ENCODE data around the gene BUD13. TPM values are rescaled to one million over a fixed set of nuclear protein-coding genes. Genes with fewer than 3 reads are reported as not detected.
"Not testable (repeated sequence)": the region's sequence is repeated elsewhere in the genome, so short reads cannot be mapped to it uniquely, and the experiment has no call there.

BUD13 gene
- total and polyA plus RNA-seq, 3 experiments from 2014 or later: 15.0 to 32.3 (median 31.4) TPM

- ChIA-PET POLR2A (no interaction called here), CTCF (interaction anchor here (1.3 kb wide), 1 partner anchor 24 kb away, joined by 3 read pairs; no protein-coding TSS in a partner anchor)
- H3K27ac ChIP-seq (ENCODE audit: low read depth, low read length): no peak overlapping the region
- H3K27ac Mint-ChIP-seq: no peak overlapping the region
- H3K9me3 Mint-ChIP-seq: no peaks in the 10 kb centered on the region
- no peak overlapping the region for H3K4me3 ChIP-seq (ENCODE audit: low read length)
- no peak for DNase-seq
- no peaks in the 10 kb centered on the region for H3K27me3 ChIP-seq (ENCODE audit: insufficient read depth, low read length, poor library complexity, severe bottlenecking)
- H3K4me3 Mint-ChIP-seq: no peak overlapping the region
- H3K9me3 ChIP-seq (ENCODE audit: low read length): no peaks in the 10 kb centered on the region
- no peaks in the 10 kb centered on the region for H3K4me1 Mint-ChIP-seq
- H3K36me3 Mint-ChIP-seq: no peaks in the 10 kb centered on the region
- H3K4me1 ChIP-seq (ENCODE audit: insufficient read depth, low read length): no peaks in the 10 kb centered on the region
- H3K36me3 ChIP-seq (ENCODE audit: insufficient read depth, low read length): no peaks in the 10 kb centered on the region
- peaks cover 1 to 8% of the 10 kb centered on the region in 2 donors for H3K27me3 Mint-ChIP-seq
These were observed 39.3 kb upstream of the BUD13 start for GRCh38 chr11:116812109-116812508.

- POLR2A ChIA-PET: interaction anchor here (0.6 kb wide), 1 partner anchor 115 kb away, joined by 13 read pairs; no protein-coding TSS in a partner anchor
- H3K27ac ChIP-seq (ENCODE audit: low read depth, low read length): no peak overlapping the region
- no peaks in the 10 kb centered on the region for H3K9me3 Mint-ChIP-seq
- no peaks in the 10 kb centered on the region for H3K36me3 ChIP-seq (ENCODE audit: insufficient read depth, low read length)
- H3K4me3 Mint-ChIP-seq: no peak overlapping the region
- no peaks in the 10 kb centered on the region for H3K4me1 ChIP-seq (ENCODE audit: insufficient read depth, low read length)
- CTCF ChIA-PET: interaction anchor here (0.7 to 1.8 kb wide), 2 partner anchors 20 to 25 kb away, joined by 4 read pairs; partner anchors contain the start of gene APOA5
- peaks cover 1 to 11% of the 10 kb centered on the region in 2 donors for H3K27me3 Mint-ChIP-seq
- H3K9me3 ChIP-seq (ENCODE audit: low read length): no peaks in the 10 kb centered on the region
- H3K4me3 ChIP-seq (ENCODE audit: low read length): no peak overlapping the region
- no peak overlapping the region for H3K27ac Mint-ChIP-seq
- H3K27me3 ChIP-seq (ENCODE audit: insufficient read depth, low read length, poor library complexity, severe bottlenecking): no peaks in the 10 kb centered on the region
- DNase-seq: no peak
- no peaks in the 10 kb centered on the region for H3K4me1 Mint-ChIP-seq
- no peaks in the 10 kb centered on the region for H3K36me3 Mint-ChIP-seq
These were observed 38.4 kb upstream of the BUD13 start for GRCh38 chr11:116811194-116811593.

GRCh38 chr11:116808262-116809175 is 35.7 kb upstream of the BUD13 start:
- DNase-seq: no peak
- Histone ChIP-seq H3K4me1 (ENCODE audit: insufficient read depth, low read length) (no peaks in the 10 kb centered on the region), H3K36me3 (ENCODE audit: insufficient read depth, low read length) (no peaks in the 10 kb centered on the region), H3K27me3 (ENCODE audit: insufficient read depth, low read length, poor library complexity, severe bottlenecking) (no peaks in the 10 kb centered on the region), H3K4me3 (ENCODE audit: low read length) (no peak overlapping the region), H3K27ac (ENCODE audit: low read depth, low read length) (no peak overlapping the region), H3K9me3 (ENCODE audit: low read length) (no peaks in the 10 kb centered on the region)
- Mint-ChIP-seq H3K27me3 (peaks cover 1 to 14% of the 10 kb centered on the region in 2 donors), H3K27ac (peak overlapping the region in 1 of 8 donors; percentile 2), H3K36me3 (no peaks in the 10 kb centered on the region), H3K4me1 (no peaks in the 10 kb centered on the region), H3K9me3 (no peaks in the 10 kb centered on the region), H3K4me3 (no peak overlapping the region)
- POLR2A ChIA-PET: no interaction called here
- CTCF ChIA-PET: no interaction called here

- POLR2A ChIA-PET: no interaction called here
These were observed 34.9 kb upstream of the BUD13 start for GRCh38 chr11:116807601-116808261.

GRCh38 chr11:116804001-116804400 is 31.2 kb upstream of the BUD13 start:
- Histone ChIP-seq H3K27ac (ENCODE audit: low read depth, low read length) (no peak overlapping the region), H3K4me3 (ENCODE audit: low read length) (no peak overlapping the region), H3K36me3 (ENCODE audit: insufficient read depth, low read length) (no peaks in the 10 kb centered on the region), H3K27me3 (ENCODE audit: insufficient read depth, low read length, poor library complexity, severe bottlenecking) (no peaks in the 10 kb centered on the region), H3K9me3 (ENCODE audit: low read length) (no peaks in the 10 kb centered on the region), H3K4me1 (ENCODE audit: insufficient read depth, low read length) (no peaks in the 10 kb centered on the region)
- DNase-seq: no peak
- Mint-ChIP-seq H3K36me3 (peaks cover 0 to 1% (median 0%) of the 10 kb centered on the region in 3 donors), H3K27me3 (peaks cover 3 to 40% of the 10 kb centered on the region in 2 donors), H3K4me1 (no peaks in the 10 kb centered on the region), H3K4me3 (no peak overlapping the region), H3K9me3 (no peaks in the 10 kb centered on the region), H3K27ac (peak overlapping the region in 1 of 8 donors; percentile 14)
- ChIA-PET CTCF (interaction anchor here (1.2 to 1.7 kb wide), 2 partner anchors 13 to 32 kb away, joined by 3 to 4 read pairs; partner anchors contain the start of gene APOA5), POLR2A (no interaction called here)

More at GRCh38 chr11:116807601-116808261, 34.9 kb upstream of the BUD13 start:
- Histone ChIP-seq H3K27ac (ENCODE audit: low read depth, low read length) (no peak overlapping the region), H3K4me1 (ENCODE audit: insufficient read depth, low read length) (no peaks in the 10 kb centered on the region), H3K27me3 (ENCODE audit: insufficient read depth, low read length, poor library complexity, severe bottlenecking) (no peaks in the 10 kb centered on the region), H3K9me3 (ENCODE audit: low read length) (no peaks in the 10 kb centered on the region), H3K36me3 (ENCODE audit: insufficient read depth, low read length) (no peaks in the 10 kb centered on the region), H3K4me3 (ENCODE audit: low read length) (no peak overlapping the region)
- Mint-ChIP-seq H3K9me3 (no peaks in the 10 kb centered on the region), H3K4me1 (no peaks in the 10 kb centered on the region), H3K27ac (peak overlapping the region in 2 of 8 donors; percentile 58 to 74), H3K36me3 (no peaks in the 10 kb centered on the region), H3K27me3 (peaks cover 1 to 16% of the 10 kb centered on the region in 2 donors), H3K4me3 (no peak overlapping the region)
- CTCF ChIA-PET: no interaction called here
- no peak for DNase-seq

- H3K9me3 ChIP-seq (ENCODE audit: low read length); H3K9me3 Mint-ChIP-seq; H3K36me3 Mint-ChIP-seq; H3K4me3 Mint-ChIP-seq; H3K36me3 ChIP-seq (ENCODE audit: insufficient read depth, low read length); DNase-seq; H3K4me1 Mint-ChIP-seq; H3K27me3 ChIP-seq (ENCODE audit: insufficient read depth, low read length, poor library complexity, severe bottlenecking); H3K4me1 ChIP-seq (ENCODE audit: insufficient read depth, low read length); H3K27ac ChIP-seq (ENCODE audit: low read depth, low read length); H3K27ac Mint-ChIP-seq; POLR2A ChIA-PET; H3K4me3 ChIP-seq (ENCODE audit: low read length); CTCF ChIA-PET: not testable (repeated sequence)
- peaks cover 3 to 35% of the 10 kb centered on the region in 2 donors for H3K27me3 Mint-ChIP-seq
These were observed 28.9 kb upstream of the BUD13 start for GRCh38 chr11:116801662-116802061.

GRCh38 chr11:116800610-116801009 is 27.8 kb upstream of the BUD13 start:
- Mint-ChIP-seq H3K27ac (no peak overlapping the region), H3K4me3 (no peak overlapping the region), H3K36me3 (peaks cover 0 to 1% (median 0%) of the 10 kb centered on the region in 3 donors), H3K9me3 (no peaks in the 10 kb centered on the region), H3K4me1 (no peaks in the 10 kb centered on the region), H3K27me3 (peaks cover 3 to 35% of the 10 kb centered on the region in 2 donors)
- Histone ChIP-seq H3K36me3 (ENCODE audit: insufficient read depth, low read length) (no peaks in the 10 kb centered on the region), H3K27ac (ENCODE audit: low read depth, low read length) (no peak overlapping the region), H3K27me3 (ENCODE audit: insufficient read depth, low read length, poor library complexity, severe bottlenecking) (no peaks in the 10 kb centered on the region), H3K9me3 (ENCODE audit: low read length) (no peaks in the 10 kb centered on the region), H3K4me3 (ENCODE audit: low read length) (no peak overlapping the region), H3K4me1 (ENCODE audit: insufficient read depth, low read length) (no peaks in the 10 kb centered on the region)
- ChIA-PET POLR2A (no interaction called here), CTCF (interaction anchor here (1.8 to 2.0 kb wide), 2 partner anchors 9 to 35 kb away, joined by 5 to 7 read pairs; partner anchors contain the start of gene APOA5)
- no peak for DNase-seq

- H3K27ac ChIP-seq (ENCODE audit: low read depth, low read length): no peak overlapping the region
- H3K4me1 Mint-ChIP-seq: no peaks in the 10 kb centered on the region
- POLR2A ChIA-PET: interaction anchor here (0.7 kb wide), 1 partner anchor 42 kb away, joined by 3 read pairs; no protein-coding TSS in a partner anchor
These were observed 25.6 kb upstream of the BUD13 start for GRCh38 chr11:116798368-116798767.

More at GRCh38 chr11:116798368-116798767, 25.6 kb upstream of the BUD13 start:
- DNase-seq: no peak
- H3K9me3 ChIP-seq (ENCODE audit: low read length): no peaks in the 10 kb centered on the region
- H3K27me3 ChIP-seq (ENCODE audit: insufficient read depth, low read length, poor library complexity, severe bottlenecking): no peaks in the 10 kb centered on the region
- H3K36me3 ChIP-seq (ENCODE audit: insufficient read depth, low read length): no peaks in the 10 kb centered on the region
- Mint-ChIP-seq H3K27ac (no peak overlapping the region), H3K9me3 (no peaks in the 10 kb centered on the region), H3K36me3 (peaks cover 0 to 1% (median 0%) of the 10 kb centered on the region in 3 donors), H3K27me3 (peaks cover 4 to 32% of the 10 kb centered on the region in 2 donors), H3K4me3 (no peak overlapping the region)
- CTCF ChIA-PET: no interaction called here
- H3K4me1 ChIP-seq (ENCODE audit: insufficient read depth, low read length): no peaks in the 10 kb centered on the region
- no peak overlapping the region for H3K4me3 ChIP-seq (ENCODE audit: low read length)
